GM12891 (cell line): Measurements from ENCODE around the gene GMNN.
"Not testable (repeated sequence)": the region's sequence is repeated elsewhere in the genome, so short reads cannot be mapped to it uniquely, and the experiment has no call there.

Experiments
- DNase-seq: peaks from one replicate; pipeline ENCODE4 v3.0.0; 2011; ENCODE audit warnings: low spot score; ENCODE audit not compliant: insufficient read length
- FAIRE-seq: peaks from 2 replicates; lab custom pipeline; 2011; peaks lifted over from hg19 to GRCh38; lab: Jason Lieb, UNC
- PAX5 ChIP-seq: IDR thresholded peaks from 2 replicates; pipeline ENCODE4 v1.6.1; 2011; ENCODE audit warnings: low read length, moderate library complexity, mild to moderate bottlenecking; ENCODE audit not compliant: insufficient read depth, severe bottlenecking
- POLR2A ChIP-seq: IDR thresholded peaks from 2 replicates; pipeline ENCODE4 v1.6.1; 2011; ENCODE audit warnings: low read depth, low read length, control low read depth
- POLR2AphosphoS5 ChIP-seq: IDR thresholded peaks from 2 replicates; pipeline ENCODE4 v1.6.1; 2011; ENCODE audit warnings: low read depth, low read length, control low read depth
- POU2F2 ChIP-seq: IDR thresholded peaks from 2 replicates; pipeline ENCODE4 v1.6.1; 2011; ENCODE audit warnings: low read depth, mild to moderate bottlenecking, control low read depth, low read length, moderate library complexity
- SPI1 ChIP-seq: IDR thresholded peaks from 2 replicates; pipeline ENCODE4 v1.6.1; 2011; ENCODE audit warnings: low read depth, low read length, control low read depth
- TAF1 ChIP-seq: IDR thresholded peaks from 2 replicates; pipeline ENCODE4 v1.6.1; 2011; ENCODE audit warnings: low read depth, low read length, control low read depth

GMNN gene

DNA sequence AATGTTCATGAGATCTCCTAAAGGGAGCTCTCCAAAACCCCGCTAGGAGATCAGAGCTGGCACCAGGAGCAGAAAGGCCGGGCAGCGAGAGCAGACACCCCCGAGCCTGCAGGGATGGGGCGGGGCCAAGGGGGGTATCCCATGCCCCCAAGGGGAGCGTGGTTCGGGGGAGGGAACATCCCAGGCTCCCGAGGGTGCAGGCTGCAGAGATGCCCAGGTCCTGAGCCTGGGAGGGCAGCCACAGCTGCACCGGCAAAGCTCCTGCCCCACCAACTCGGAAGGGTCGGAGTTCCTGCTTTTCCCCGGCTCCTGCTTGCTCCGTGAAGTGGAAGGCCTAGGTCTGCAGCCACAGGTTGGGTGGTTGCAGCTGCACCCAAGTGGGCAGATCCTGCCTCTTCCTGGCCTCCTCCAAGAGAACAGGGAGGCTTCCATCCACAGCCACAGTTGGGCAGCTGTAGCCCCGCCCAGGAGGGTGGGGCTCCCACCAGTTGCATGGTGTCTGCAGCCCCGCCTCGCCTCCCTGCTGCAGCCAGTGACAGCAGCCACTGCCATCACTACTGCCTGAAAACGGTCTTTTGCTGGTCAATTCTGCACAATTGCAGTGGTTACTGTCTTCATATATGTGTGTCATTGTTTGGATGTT, 13.4 kb upstream of the GMNN start:
- no peak for DNase-seq
- FAIRE-seq: no peak
- no peak for TF ChIP-seq SPI1
- no peak for TF ChIP-seq PAX5
- TF ChIP-seq TAF1: no peak
- no peak for TF ChIP-seq POU2F2
- no peak for TF ChIP-seq POLR2AphosphoS5
- no peak for TF ChIP-seq POLR2A

DNA sequence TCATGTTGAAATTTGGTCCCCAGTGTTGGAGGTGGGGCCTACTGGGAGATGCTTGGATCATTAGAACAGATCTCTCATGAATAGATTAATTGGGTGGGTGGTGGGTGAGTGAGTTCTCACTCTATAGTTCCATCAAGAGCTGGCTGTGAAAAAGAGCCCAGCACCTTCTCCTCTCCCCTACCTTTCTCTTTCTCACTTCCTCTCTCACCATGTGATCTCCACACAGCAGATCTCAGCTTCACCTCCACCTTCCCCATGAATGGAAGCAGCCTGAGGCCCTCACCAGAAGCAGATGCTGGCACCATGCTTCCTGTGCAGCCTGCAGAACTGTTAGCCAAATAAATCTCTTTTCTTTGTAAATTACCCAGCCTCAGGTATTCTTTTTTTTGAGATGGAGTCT, 12.9 kb upstream of the GMNN start:
- no peak for FAIRE-seq

GRCh38 chr6:24763578-24763977, 11.2 kb upstream of the GMNN start:
- TF ChIP-seq POU2F2: no peak
- no peak for TF ChIP-seq PAX5
- TF ChIP-seq SPI1: no peak
- TF ChIP-seq POLR2AphosphoS5: no peak
- no peak for TF ChIP-seq TAF1
- no peak for TF ChIP-seq POLR2A
- DNase-seq: no peak
- FAIRE-seq: no peak

More for the DNA sequence above, 12.9 kb upstream of the GMNN start:
- DNase-seq: no peak
- TF ChIP-seq SPI1: peak; percentile 81
- TF ChIP-seq POLR2AphosphoS5: no peak

DNA sequence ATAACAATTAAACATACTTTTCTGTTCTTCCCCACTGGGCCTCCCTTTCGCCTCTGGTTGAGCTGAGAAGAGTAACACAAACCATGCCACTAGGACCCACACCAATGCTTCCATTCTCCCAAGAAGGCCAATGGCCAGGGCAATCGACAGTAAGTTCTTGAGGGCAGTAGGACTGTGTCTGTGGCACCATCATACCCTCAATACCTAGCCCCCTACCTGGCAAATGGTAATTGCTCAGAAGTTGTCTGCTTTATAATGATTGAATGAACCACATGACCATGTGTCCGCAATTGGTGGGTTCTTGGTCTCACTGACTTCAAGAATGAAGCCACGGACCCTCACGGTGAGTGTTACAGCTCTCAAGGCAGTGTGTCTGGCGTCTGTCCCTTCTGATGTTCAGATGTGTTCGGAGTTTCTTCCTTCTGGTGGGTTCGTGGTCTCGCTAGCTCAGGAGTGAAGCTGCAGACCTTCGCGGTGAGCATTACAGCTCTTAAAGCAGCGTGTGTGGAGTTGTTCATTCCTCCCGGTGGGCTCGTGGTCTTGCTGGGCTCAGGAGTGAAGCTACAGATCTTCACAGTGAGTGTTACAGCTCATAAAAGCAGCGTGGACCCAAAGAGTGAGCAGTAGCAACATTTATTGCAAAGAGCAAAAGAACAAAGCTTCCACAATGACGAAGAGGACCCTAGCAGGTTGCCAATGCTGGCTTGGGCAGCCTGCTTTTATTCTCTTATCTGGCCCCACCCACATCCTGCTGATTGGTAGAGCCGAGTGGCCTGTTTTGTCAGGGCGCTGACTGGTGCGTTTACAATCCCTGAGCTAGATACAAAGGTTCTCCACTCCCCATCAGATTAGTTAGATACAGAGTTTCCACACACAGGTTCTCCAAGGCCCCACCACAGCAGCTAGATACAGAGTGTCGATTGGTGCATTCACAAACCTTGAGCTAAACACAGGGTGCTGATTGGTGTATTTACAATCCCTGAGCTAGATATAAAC, 9.6 kb upstream of the GMNN start:
- not testable (repeated sequence) for DNase-seq, FAIRE-seq

DNA sequence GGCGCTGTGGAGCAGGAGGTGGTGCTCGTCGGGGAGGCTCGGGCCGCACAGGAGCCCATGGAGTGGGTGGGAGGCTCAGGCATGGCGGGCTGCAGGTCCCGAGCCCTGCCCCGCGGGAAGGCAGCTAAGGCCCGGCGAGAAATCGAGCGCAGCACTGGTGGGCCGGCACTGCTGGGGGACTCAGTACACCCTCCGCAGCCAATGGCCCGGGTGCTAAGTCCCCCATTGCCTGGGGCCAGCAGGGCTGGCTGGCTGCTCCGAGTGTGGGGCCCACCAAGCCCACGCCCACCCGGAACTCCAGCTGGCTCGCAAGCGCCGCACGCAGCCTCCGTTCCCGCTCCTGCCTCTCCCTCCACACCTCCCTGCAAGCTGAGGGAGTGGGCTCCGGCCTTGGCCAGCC, 8.8 kb upstream of the GMNN start:
- not testable (repeated sequence) for FAIRE-seq, DNase-seq

DNA sequence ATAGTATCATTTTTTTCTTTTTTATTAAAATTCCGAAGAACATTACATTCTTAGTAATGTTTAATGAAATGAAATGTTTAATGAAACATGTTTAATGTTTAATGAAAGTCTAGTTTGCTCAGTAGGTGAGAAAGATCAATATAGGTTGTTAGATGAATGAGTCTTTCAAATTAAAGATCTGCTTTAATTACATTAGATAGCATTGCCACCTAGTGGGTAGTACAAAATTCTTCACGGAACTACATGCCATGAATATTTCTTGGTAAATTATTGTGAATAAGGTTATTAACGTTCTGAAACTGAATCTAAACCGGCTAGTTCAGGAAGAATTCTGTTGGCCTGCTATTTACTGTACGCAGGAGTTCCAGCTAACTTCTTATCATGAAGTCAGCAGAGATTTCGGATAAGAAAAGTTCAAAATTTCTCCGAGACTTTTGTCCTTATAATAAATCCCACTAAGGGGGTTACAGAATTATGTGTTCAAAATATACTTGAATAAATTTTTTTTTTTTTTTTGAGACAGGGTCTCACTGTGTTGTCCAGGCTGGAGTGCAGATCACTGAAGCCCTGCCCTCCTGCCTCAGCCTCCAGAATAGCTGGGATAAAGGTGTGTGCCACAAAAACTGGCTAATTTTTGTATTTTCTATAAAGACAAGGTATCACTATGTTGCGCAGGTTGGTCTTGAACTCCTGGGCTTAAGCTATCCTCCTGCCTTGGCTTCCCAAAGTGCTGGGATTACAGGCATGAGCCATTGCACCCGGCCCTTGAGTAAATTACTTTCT, 7.9 kb upstream of the GMNN start:
- DNase-seq (no peak), FAIRE-seq (no peak)
- TF ChIP-seq SPI1 (no peak), POU2F2 (no peak), POLR2A (no peak), POLR2AphosphoS5 (no peak), TAF1 (no peak), PAX5 (no peak)

DNA sequence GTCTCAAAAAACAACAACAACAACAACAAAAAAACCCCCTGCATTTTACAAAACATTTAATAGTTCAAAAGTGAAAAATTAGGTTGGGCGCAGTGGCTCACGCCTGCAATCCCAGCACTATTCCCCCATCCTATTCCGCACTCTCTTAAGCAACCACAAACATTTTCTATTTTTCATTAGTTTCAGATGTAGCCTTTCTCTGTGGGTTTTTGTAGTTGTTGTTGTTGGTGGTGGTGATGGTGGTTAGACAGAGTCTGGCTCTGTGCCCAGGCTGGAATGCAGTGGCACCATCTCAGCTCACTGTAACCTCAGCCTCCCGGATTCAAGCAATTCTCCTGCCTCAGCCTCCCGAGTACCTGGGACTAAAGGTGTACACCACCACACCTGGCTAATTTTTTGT, 6.4 kb upstream of the GMNN start:
- TF ChIP-seq POLR2AphosphoS5 (no peak), PAX5 (no peak), SPI1 (no peak)
- DNase-seq (no peak), FAIRE-seq (no peak)

GRCh38 chr6:24775520-24776058, 852 bp downstream of the GMNN start:
- TF ChIP-seq POU2F2 (0 out of 2 replicates have a peak, but pooled peaks have one; percentile 24), SPI1 (no peak)
- FAIRE-seq: no peak
- DNase-seq: no peak

- DNase-seq (no peak), FAIRE-seq (no peak)
Measured at GRCh38 chr6:24777227-24777626, 2.5 kb downstream of the GMNN start.

GRCh38 chr6:24778121-24778520, 3.4 kb downstream of the GMNN start:
- FAIRE-seq (no peak), DNase-seq (no peak)
- no peak for TF ChIP-seq POLR2AphosphoS5
- TF ChIP-seq PAX5: no peak
- TF ChIP-seq TAF1: no peak
- no peak for TF ChIP-seq POLR2A
- no peak for TF ChIP-seq SPI1
- no peak for TF ChIP-seq POU2F2

More at GRCh38 chr6:24777227-24777626, 2.5 kb downstream of the GMNN start:
- no peak for TF ChIP-seq TAF1
- TF ChIP-seq PAX5: no peak
